OCI-LY7 (cell line): ENCODE measurements around the gene TMEM271.

ENCODE experiments used
- EZH2phosphoT487 ChIP-seq: fragments of 200-600 bp; sonication (generic); IDR thresholded peaks from 2 replicates; pipeline ENCODE4 v1.6.1; 2018; ENCODE audit warnings: low read depth, borderline replicate concordance, mild to moderate bottlenecking, mixed run types, antibody characterized with exemption, low read length, moderate library complexity, mixed read lengths
- TF ChIP-seq, protein P1 (sequence below): fragments of 200-600 bp; sonication (generic); conservative IDR thresholded peaks from 2 replicates; pipeline ENCODE4 v1.5.1; 2014; ENCODE audit warnings: mild to moderate bottlenecking, antibody characterized with exemption, low read length, moderate library complexity, mixed read lengths

DNA sequence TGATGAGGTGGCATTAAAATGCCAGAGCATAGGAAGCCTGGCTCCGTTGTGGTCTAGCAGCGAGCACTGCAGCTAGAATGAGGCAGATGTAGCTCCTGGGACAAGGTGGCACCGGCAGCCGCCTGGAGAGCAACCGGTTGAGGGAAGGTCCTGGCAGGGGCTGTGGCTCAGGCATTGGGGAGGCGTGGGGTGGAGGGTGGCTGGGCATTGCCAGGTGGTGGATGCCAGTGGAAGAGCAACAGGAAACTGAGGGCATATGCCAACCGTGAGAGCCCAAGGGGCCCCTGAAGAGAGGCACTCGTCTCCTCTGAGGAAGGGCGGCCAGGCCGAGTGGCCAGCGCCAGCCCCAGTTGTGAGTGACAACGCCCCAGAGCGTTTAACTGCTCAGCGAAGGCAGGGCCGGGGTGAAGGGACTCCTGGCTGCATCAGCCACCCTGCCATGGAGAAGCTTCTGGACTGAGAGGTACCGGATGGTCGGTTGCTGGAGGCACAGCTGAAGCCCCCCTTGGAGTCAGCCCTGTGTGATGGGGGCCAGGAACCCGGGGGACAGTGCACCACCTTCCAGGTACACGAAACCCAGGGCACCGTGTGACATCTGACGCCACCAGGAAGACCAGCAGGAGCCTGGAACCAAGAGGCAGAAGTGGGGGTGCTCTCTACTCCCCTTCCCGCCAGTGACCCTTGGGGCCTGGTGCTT is 36.1 kb upstream of the TMEM271 start:
- TF ChIP-seq, protein P1, sequence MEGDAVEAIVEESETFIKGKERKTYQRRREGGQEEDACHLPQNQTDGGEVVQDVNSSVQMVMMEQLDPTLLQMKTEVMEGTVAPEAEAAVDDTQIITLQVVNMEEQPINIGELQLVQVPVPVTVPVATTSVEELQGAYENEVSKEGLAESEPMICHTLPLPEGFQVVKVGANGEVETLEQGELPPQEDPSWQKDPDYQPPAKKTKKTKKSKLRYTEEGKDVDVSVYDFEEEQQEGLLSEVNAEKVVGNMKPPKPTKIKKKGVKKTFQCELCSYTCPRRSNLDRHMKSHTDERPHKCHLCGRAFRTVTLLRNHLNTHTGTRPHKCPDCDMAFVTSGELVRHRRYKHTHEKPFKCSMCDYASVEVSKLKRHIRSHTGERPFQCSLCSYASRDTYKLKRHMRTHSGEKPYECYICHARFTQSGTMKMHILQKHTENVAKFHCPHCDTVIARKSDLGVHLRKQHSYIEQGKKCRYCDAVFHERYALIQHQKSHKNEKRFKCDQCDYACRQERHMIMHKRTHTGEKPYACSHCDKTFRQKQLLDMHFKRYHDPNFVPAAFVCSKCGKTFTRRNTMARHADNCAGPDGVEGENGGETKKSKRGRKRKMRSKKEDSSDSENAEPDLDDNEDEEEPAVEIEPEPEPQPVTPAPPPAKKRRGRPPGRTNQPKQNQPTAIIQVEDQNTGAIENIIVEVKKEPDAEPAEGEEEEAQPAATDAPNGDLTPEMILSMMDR = no peak
- no peak for TF ChIP-seq EZH2phosphoT487
